Fibroblast of mammary gland (primary cell): ENCODE data around the gene PROK2.

Experiments used
- DNase-seq: peaks from one replicate; pipeline ENCODE4 v3.0.0-alpha.2; 2010; ENCODE audit warnings: low read depth
- H3K4me3 ChIP-seq: 2 replicates; pipeline ENCODE4 v1.5.1; 2011; ENCODE audit warnings: low read depth, mild to moderate bottlenecking, low read length, moderate library complexity; ENCODE audit not compliant: control insufficient read depth
- CTCF ChIP-seq: conservative IDR thresholded peaks from 2 replicates; pipeline ENCODE4 v1.5.1; 2011; ENCODE audit warnings: low read depth, low read length, inconsistent platforms; ENCODE audit not compliant: control insufficient read depth, insufficient read depth

Gene PROK2

GRCh38 chr3:71752831-71753700, 31.9 kb downstream of the PROK2 start:
- no peak for DNase-seq
- no peak overlapping the region for H3K4me3 ChIP-seq
- no peak for TF ChIP-seq CTCF

- no peak for DNase-seq
- no peak for TF ChIP-seq CTCF
- H3K4me3 ChIP-seq: no peak overlapping the region
Measured at GRCh38 chr3:71751602-71752001, 33.3 kb downstream of the PROK2 start.

- TF ChIP-seq CTCF: no peak
- DNase-seq: no peak
Measured at GRCh38 chr3:71744738-71745137, 40.2 kb downstream of the PROK2 start.

GRCh38 chr3:71742621-71743020, 42.3 kb downstream of the PROK2 start:
- no peak for DNase-seq
- no peak overlapping the region for H3K4me3 ChIP-seq
- TF ChIP-seq CTCF: no peak

More at GRCh38 chr3:71744738-71745137, 40.2 kb downstream of the PROK2 start:
- H3K4me3 ChIP-seq: no peak overlapping the region

- no peak for TF ChIP-seq CTCF
- no peak overlapping the region for H3K4me3 ChIP-seq
- no peak for DNase-seq
Measured at GRCh38 chr3:71734881-71735280, 50.1 kb downstream of the PROK2 start.

- H3K4me3 ChIP-seq: no peak overlapping the region
- TF ChIP-seq CTCF: no peak
- DNase-seq: no peak
Measured at GRCh38 chr3:71733319-71733718, 51.6 kb downstream of the PROK2 start.
